ENCODE data around the gene PDZD4. TPM values are rescaled to one million over a fixed set of nuclear protein-coding genes. Genes with fewer than 3 reads are reported as not detected.
A peak's percentile ranks its signal among the peaks of the same experiment; 100 is the strongest.

PDZD4 gene
- polyA plus RNA-seq, 1 of the 3 experiments (the other 2 are of a cell fraction), result 1.9 TPM

DNA sequence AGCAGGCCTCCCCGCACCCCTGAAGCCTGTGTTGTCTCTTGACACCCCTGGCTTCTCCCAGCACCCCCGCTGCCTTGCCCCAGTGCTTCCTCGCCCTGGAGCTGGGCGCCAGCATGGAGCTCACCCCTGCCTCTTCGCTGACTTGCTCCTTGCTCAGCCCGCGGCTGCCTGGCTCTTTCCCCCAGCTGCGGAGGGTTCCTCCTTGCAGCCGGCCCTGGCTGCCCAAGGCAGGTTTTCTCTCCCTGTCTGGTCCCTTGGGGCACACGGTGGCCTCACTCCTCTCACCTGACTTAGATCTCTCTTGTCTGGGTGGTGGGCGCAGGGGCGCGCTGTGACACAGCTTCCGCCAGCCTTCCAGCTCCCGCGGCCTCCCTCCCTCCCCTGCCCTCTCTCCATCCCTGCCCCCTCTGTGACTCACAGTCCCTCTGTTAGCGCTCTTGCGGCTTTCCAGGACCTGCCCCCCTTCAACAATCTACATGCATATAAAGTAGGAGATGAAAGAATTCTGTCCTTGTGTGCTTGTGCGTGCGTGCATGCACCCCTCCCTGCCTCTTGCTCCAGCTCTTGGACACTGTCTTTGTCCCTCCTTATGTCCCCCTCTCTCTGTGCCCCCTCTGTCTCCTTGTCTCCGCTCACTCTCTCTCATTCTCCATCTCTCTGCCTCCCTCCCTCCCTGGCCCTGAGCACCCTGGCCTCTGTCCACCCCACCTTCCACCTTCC lies 64.1 kb downstream of the PDZD4 start:
- no peaks in the 10 kb centered on the region for H3K27me3 ChIP-seq (ENCODE audit: insufficient read depth)
- ChIA-PET POLR2A (interaction anchor here (1.1 to 1.7 kb wide), 2 partner anchors 155 to 204 kb away, joined by 3 to 5 read pairs; no protein-coding TSS in a partner anchor), CTCF (interaction anchor here (0.6 to 10.2 kb wide), 6 partner anchors 11 to 182 kb away, joined by 3 to 134 read pairs (median 4); partner anchors contain the start of genes RENBP and SRPK3)
- WGBS (ENCODE audit: low lambda C conversion rate), result 18% methylated on average over 21 of the region's 21 CpGs
- peak overlapping the region; percentile 49; the same call in 1 of the 2 replicates for H3K9ac ChIP-seq
- peaks cover 0 to 4% of the 10 kb centered on the region in 2 experiments for H3K36me3 ChIP-seq (replicated peaks in 1 of 2; ENCODE audit: control insufficient read depth in 1 of 2, insufficient read depth in 2 of 2, low read length in 1 of 2)
- H4K20me1 ChIP-seq (ENCODE audit: insufficient read depth), result peaks cover 9% of the 10 kb centered on the region; the same call in 1 of the 2 replicates
- H3K27ac ChIP-seq (ENCODE audit: low read depth in 2 of 2, low read length in 1 of 2), result peak overlapping the region; percentile 63 to 82; a peak in 3 of 4 replicates
- no peaks in the 10 kb centered on the region for H3K9me3 ChIP-seq
- no peaks in the 10 kb centered on the region for H3F3A ChIP-seq (replicated peaks; ENCODE audit: insufficient read depth)
- H3K4me1 ChIP-seq (ENCODE audit: control insufficient read depth in 1 of 2, insufficient read depth in 2 of 2, low read depth in 1 of 2, low read length in 1 of 2), result peaks cover 2 to 27% of the 10 kb centered on the region in 2 experiments; a peak in 1 of 4 replicates
- no peak overlapping the region for H2AFZ ChIP-seq (ENCODE audit: low read depth)
- peak; percentile 74 for DNase-seq
- peaks cover 6% of the 10 kb centered on the region; the same call in 1 of the 2 replicates for H3K79me2 ChIP-seq (ENCODE audit: insufficient read depth)
- H3K4me2 ChIP-seq, result peak overlapping the region; percentile 79
- peak overlapping the region; percentile 40 to 44 for H3K4me3 ChIP-seq (ENCODE audit: low read depth in 2 of 2, low read length in 1 of 2)
- peak; percentile 33; the same call in 1 of the 2 replicates for TF ChIP-seq TCF12 (IDR thresholded peaks at IDR 0.05)
- 0 out of 2 replicates have a peak, but pooled peaks have one; percentile 28 for TF ChIP-seq MXI1 (IDR thresholded peaks at IDR 0.05; ENCODE audit: low read depth, low read length)
- TF ChIP-seq SMC3 (IDR thresholded peaks at IDR 0.05; ENCODE audit: low read depth, low read length), result no peak
- peak; percentile 83 for TF ChIP-seq FOSL2 (IDR thresholded peaks at IDR 0.05; ENCODE audit: borderline replicate concordance, low read depth)
- H3K9me2 ChIP-seq, result no peaks in the 10 kb centered on the region

- no peaks in the 10 kb centered on the region for H3K9me2 ChIP-seq
- WGBS (ENCODE audit: low lambda C conversion rate), result 12% methylated on average over 5 of the region's 27 CpGs
- POLR2A ChIA-PET, result interaction anchor here (0.6 to 1.7 kb wide), 4 partner anchors 10 to 205 kb away, joined by 3 to 5 read pairs (median 4); partner anchors contain the start of genes IDH3G and SSR4
- H4K20me1 ChIP-seq (ENCODE audit: insufficient read depth), result peaks cover 9% of the 10 kb centered on the region; the same call in 1 of the 2 replicates
- CTCF ChIA-PET, result interaction anchor here (0.6 to 10.2 kb wide), 13 partner anchors 10 to 183 kb away, joined by 3 to 134 read pairs (median 5); partner anchors contain the start of genes RENBP and SRPK3
- peaks cover 2 to 27% of the 10 kb centered on the region in 2 experiments; a peak in 1 of 4 replicates for H3K4me1 ChIP-seq (ENCODE audit: control insufficient read depth in 1 of 2, insufficient read depth in 2 of 2, low read depth in 1 of 2, low read length in 1 of 2)
- H3F3A ChIP-seq (replicated peaks; ENCODE audit: insufficient read depth), result no peaks in the 10 kb centered on the region
- peaks cover 6% of the 10 kb centered on the region; the same call in 1 of the 2 replicates for H3K79me2 ChIP-seq (ENCODE audit: insufficient read depth)
- H3K4me3 ChIP-seq (ENCODE audit: low read depth in 2 of 2, low read length in 1 of 2), result peak overlapping the region; percentile 40 to 49
- no peaks in the 10 kb centered on the region for H3K27me3 ChIP-seq (ENCODE audit: insufficient read depth)
- H2AFZ ChIP-seq (ENCODE audit: low read depth), result no peak overlapping the region
- peak overlapping the region; percentile 49; the same call in 1 of the 2 replicates for H3K9ac ChIP-seq
- DNase-seq, result peak; percentile 82
- no peaks in the 10 kb centered on the region for H3K9me3 ChIP-seq
- H3K27ac ChIP-seq (ENCODE audit: low read depth in 2 of 2, low read length in 1 of 2), result peak overlapping the region; percentile 63 to 82; a peak in 3 of 4 replicates
- H3K4me2 ChIP-seq, result peak overlapping the region; percentile 79
- no peaks in the 10 kb centered on the region for H3K36me3 ChIP-seq (replicated peaks in 1 of 2; ENCODE audit: control insufficient read depth in 1 of 2, insufficient read depth in 2 of 2, low read length in 1 of 2)
- TF ChIP-seq RFX5 (IDR thresholded peaks at IDR 0.05; ENCODE audit: low read length), result no peak
- TF ChIP-seq IRF3 (IDR thresholded peaks at IDR 0.05; ENCODE audit: low read depth, low read length), result no peak
- TF ChIP-seq TEAD4 (IDR thresholded peaks at IDR 0.05; ENCODE audit: borderline replicate concordance, insufficient read depth), result no peak
- TF ChIP-seq ZBTB33 (IDR thresholded peaks at IDR 0.05; ENCODE audit: borderline replicate concordance, low read depth), result no peak
- 0 out of 4 replicates have a peak, but pooled peaks of 1 of the 2 experiments have one; percentile 16 for TF ChIP-seq EP300 (IDR thresholded peaks at IDR 0.05; ENCODE audit: borderline replicate concordance in 1 of 2, low read depth in 1 of 2, low read length in 1 of 2)
- TF ChIP-seq, protein P1, sequence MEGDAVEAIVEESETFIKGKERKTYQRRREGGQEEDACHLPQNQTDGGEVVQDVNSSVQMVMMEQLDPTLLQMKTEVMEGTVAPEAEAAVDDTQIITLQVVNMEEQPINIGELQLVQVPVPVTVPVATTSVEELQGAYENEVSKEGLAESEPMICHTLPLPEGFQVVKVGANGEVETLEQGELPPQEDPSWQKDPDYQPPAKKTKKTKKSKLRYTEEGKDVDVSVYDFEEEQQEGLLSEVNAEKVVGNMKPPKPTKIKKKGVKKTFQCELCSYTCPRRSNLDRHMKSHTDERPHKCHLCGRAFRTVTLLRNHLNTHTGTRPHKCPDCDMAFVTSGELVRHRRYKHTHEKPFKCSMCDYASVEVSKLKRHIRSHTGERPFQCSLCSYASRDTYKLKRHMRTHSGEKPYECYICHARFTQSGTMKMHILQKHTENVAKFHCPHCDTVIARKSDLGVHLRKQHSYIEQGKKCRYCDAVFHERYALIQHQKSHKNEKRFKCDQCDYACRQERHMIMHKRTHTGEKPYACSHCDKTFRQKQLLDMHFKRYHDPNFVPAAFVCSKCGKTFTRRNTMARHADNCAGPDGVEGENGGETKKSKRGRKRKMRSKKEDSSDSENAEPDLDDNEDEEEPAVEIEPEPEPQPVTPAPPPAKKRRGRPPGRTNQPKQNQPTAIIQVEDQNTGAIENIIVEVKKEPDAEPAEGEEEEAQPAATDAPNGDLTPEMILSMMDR (IDR thresholded peaks at IDR 0.05), result no peak
- TF ChIP-seq RXRA (IDR thresholded peaks at IDR 0.05; ENCODE audit: borderline replicate concordance, low read depth), result no peak
- no peak for TF ChIP-seq NFIC (IDR thresholded peaks at IDR 0.05; ENCODE audit: borderline replicate concordance)
- TF ChIP-seq FOXJ3 (CRISPR knock-in tag; IDR thresholded peaks at IDR 0.05), result no peak
- no peak for TF ChIP-seq MAX (IDR thresholded peaks at IDR 0.05; ENCODE audit: low read depth)
Observed at GRCh38 chrX:153765138-153766079, 64.9 kb downstream of the PDZD4 start.
